Spleen (tissue), 11 donors: ENCODE data around the gene FBN2. TPM values are rescaled to one million over a fixed set of nuclear protein-coding genes. Genes with fewer than 3 reads are reported as not detected.

ENCODE experiments used
- DNase-seq: peaks from one replicate; pipeline ENCODE4 v3.0.0-alpha.2; 2020
- H3K27ac ChIP-seq, 8 donors: fragments of 200-600 bp; sonication (generic) in 7 of 8; 1 replicate in 4 of 8; 2 replicates in 4 of 8; pipeline versions ENCODE4 v1.5.0 to v1.8.0; 2016 to 2021; ENCODE audit warnings: inconsistent platforms in 4 of 8, mild to moderate bottlenecking in 4 of 8, moderate library complexity in 1 of 8
- H3K27me3 ChIP-seq, 7 donors: fragments of 200-600 bp; sonication (generic) in 6 of 7; replicated peaks in 1 of 7; 1 replicate in 4 of 7; 2 replicates in 3 of 7; pipeline versions ENCODE4 v1.5.0 to v1.8.0; 2016 to 2021; ENCODE audit warnings: inconsistent platforms in 3 of 7, mild to moderate bottlenecking in 1 of 7
- H3K36me3 ChIP-seq, 6 donors: fragments of 200-600 bp; sonication (generic) in 5 of 6; 1 replicate in 4 of 6; 2 replicates in 2 of 6; pipeline versions ENCODE4 v1.5.0 to v1.8.0; 2016 to 2021; ENCODE audit warnings: inconsistent platforms in 2 of 6
- H3K4me1 ChIP-seq, 6 donors: fragments of 200-600 bp; sonication (generic) in 5 of 6; 1 replicate in 3 of 6; 2 replicates in 3 of 6; pipeline versions ENCODE4 v1.5.0 to v1.8.0; 2016 to 2021; ENCODE audit warnings: inconsistent platforms in 3 of 6
- H3K4me3 ChIP-seq, 8 donors: fragments of 200-600 bp; sonication (generic) in 7 of 8; 1 replicate in 4 of 8; 2 replicates in 4 of 8; pipeline versions ENCODE4 v1.5.0 to v1.8.0; 2016 to 2021; ENCODE audit warnings: inconsistent platforms in 4 of 8, mild to moderate bottlenecking in 4 of 8, moderate library complexity in 2 of 8
- H3K9me3 ChIP-seq, 8 donors: fragments of 200-600 bp; sonication (generic) in 7 of 8; 1 replicate in 4 of 8; 2 replicates in 4 of 8; pipeline versions ENCODE4 v1.5.0 to v1.8.0; 2016 to 2021; ENCODE audit warnings: inconsistent platforms in 4 of 8
- CTCF ChIP-seq, 11 experiments: fragments of 200-600 bp in 7 of 11; fragments of 450-650 bp in 4 of 11; sonication (generic) in 4 of 11; IDR thresholded peaks in 8 of 11; conservative IDR thresholded peaks in 3 of 11; 1 replicate in 7 of 11; 2 replicates in 4 of 11; pipeline versions ENCODE4 v1.4.0 to v1.8.0; 2016 to 2021; ENCODE audit warnings: antibody characterized with exemption in 11 of 11, inconsistent platforms in 4 of 11, mild to moderate bottlenecking in 1 of 11
- POLR2A ChIP-seq, 3 donors: fragments of 450-650 bp; IDR thresholded peaks; one replicate each; pipeline ENCODE4 v1.5.1; 2017; ENCODE audit warnings: antibody characterized with exemption in 3 of 3, mild to moderate bottlenecking in 1 of 3
- POLR2AphosphoS5 ChIP-seq, 3 donors: sonication (generic); formaldehyde crosslinking; IDR thresholded peaks; one replicate each; pipeline ENCODE4 v1.5.1; 2017; ENCODE audit warnings: antibody characterized with exemption in 3 of 3
- WGBS, 5 donors: extraction: QIAGEN DNeasy Blood & Tissue Kit in 3 of 5; methylation state at CpG; one replicate each; pipeline versions ENCODE4 v1.1.5 to v1.1.7; 2013 to 2018; 5-methylcytosine and 5-hydroxymethylcytosine counted together
- intact Hi-C: fragments of 100-400 bp; cut with DNase I; formaldehyde crosslinking; loops from one replicate; pipeline ENCODE4 v1.15.0; 2023; ENCODE audit warnings: low total_unique reads
- polyA plus RNA-seq, 3 donors: library from polyadenylated mRNA; stranded (reverse); fragments of 200-250 nt; gene quantifications; one replicate each; pipeline ENCODE4 v1.2.1, GENCODE V29; 2013
- total RNA-seq, 7 donors: library from RNA; depleted of rRNA in 3 of 7; stranded (reverse); fragments of >200 nt in 3 of 7; fragmentation: NEBNext Ultra II Directional in 4 of 7; extraction: Animal tissue kit (Norgen Biotek cat#: 25700) in 4 of 7; gene quantifications; one replicate each; pipeline versions ENCODE4 v1.1.0 to v1.2.1, GENCODE V29; 2016 to 2021
- donor health status: healthy with polysubstance abuse.
- donor health status: DM: no; HTN: no; CAD: no; lungs with moderate emphysema.
- donor health status: DM: no; HTN: no; CAD: no.
- donor health status: Bipolar disorder and iron deficiency.
- donor health status: healthy.
- donor health status: DM: no; HTN: no; CAD: no.
- donor health status: DM: yes; HTN: yes; CAD: no.

The FBN2 gene
- total and polyA plus RNA-seq, 10 donors: 0.21 to 7.6 (median 2.6) TPM

DNA sequence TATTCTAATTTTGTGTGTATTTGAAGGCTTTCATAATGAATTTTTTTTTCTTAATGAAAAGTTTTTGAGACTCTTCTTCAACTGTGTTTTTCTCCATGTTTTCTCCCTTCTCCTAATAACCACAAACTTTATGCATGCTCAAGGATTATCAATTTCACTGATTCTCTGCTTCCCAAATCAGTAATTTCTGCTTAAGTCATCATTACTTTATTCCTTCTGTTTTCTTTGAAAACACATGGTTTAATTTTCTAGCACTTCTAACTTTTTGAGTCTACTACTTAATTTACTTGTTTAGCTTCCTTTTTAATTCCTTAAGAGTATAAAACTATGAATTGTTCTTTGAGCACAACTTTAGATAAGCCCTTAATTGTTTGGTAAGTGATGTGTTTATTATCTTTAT lies 11.5 kb upstream of the FBN2 start:
- intact Hi-C loops: no loop called here
- Histone ChIP-seq H3K27ac (no peak overlapping the region), H3K9me3 (peaks cover 3 to 55% (median 29%) of the 10 kb centered on the region in 8 donors), H3K36me3 (no peaks in the 10 kb centered on the region), H3K4me1 (no peaks in the 10 kb centered on the region), H3K27me3 (no peaks in the 10 kb centered on the region), H3K4me3 (no peak overlapping the region)
- no peak for TF ChIP-seq CTCF (IDR thresholded peaks at IDR 0.05 in 8 of 11, conservative IDR thresholded peaks at IDR 0.05 in 3 of 11)
- no peak for TF ChIP-seq POLR2A (IDR thresholded peaks at IDR 0.05)
- no peak for TF ChIP-seq POLR2AphosphoS5 (IDR thresholded peaks at IDR 0.05)
- no peak for DNase-seq

DNA sequence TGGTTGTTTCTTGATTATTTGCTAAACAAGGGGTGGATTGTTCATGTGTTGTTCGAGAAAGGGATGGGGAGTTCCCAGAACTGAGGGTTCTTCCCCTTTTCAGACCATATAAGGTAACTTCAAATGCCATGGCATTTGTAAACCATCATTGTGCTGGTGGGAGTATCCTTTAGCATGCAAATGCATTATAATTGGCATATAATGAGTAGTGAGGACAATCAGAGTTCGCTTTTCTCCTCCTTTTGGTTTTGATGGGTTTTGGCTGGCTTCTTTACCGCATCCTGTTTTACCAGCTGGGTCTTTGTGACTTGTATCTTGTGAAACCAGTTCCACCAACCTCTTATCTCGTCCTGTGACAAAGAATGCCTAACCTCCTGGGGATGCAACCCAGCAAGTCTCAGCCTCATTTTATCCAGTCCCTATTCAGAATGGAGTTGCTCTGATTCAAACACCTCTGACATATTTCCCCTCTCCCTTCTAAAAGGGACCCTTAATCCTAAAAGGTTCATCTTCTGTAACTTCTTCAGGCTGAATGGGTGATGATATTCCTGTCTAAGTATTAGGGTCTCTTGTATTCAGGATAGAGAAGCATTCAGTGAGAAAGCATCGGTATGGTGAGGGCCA lies 8.7 kb upstream of the FBN2 start:
- no peak overlapping the region for H3K4me3 ChIP-seq
- intact Hi-C loops: no loop called here
- no peak overlapping the region for H3K27ac ChIP-seq
- no peaks in the 10 kb centered on the region for H3K36me3 ChIP-seq
- 71 to 78% (median 73%) methylated on average over 5 of the region's 5 CpGs for WGBS, 5 donors
- TF ChIP-seq POLR2AphosphoS5 (IDR thresholded peaks at IDR 0.05) (no peak), CTCF (IDR thresholded peaks at IDR 0.05 in 8 of 11, conservative IDR thresholded peaks at IDR 0.05 in 3 of 11) (no peak), POLR2A (IDR thresholded peaks at IDR 0.05) (no peak)
- no peaks in the 10 kb centered on the region for H3K4me1 ChIP-seq
- peaks cover 0 to 43% (median 11%) of the 10 kb centered on the region in 8 donors for H3K9me3 ChIP-seq
- no peaks in the 10 kb centered on the region for H3K27me3 ChIP-seq
- DNase-seq: no peak

DNA sequence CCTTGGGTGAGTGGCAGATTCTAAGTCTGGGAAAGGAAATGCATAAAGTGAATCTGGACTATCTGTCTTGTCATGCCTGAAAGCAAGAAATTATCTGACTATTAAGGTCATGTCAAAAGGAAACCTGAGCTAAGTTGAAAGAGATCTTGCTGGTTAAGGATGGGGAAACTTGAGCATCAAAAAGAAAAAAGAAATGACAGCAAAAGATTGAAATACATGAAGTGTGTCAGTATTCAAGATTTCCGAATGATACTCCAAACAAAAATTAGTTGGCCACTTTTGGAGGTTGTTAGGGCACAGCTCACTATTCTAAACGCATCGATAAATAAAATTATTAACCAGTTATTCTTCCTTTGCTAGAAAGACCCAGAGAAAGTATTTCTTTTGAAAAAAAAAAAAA lies 3.3 kb upstream of the FBN2 start:
- intact Hi-C loops: no loop called here
- 79 to 95% (median 90%) methylated on average over 3 of the region's 3 CpGs for WGBS, 5 donors

More for the DNA sequence above, 3.3 kb upstream of the FBN2 start:
- no peaks in the 10 kb centered on the region for H3K36me3 ChIP-seq
- peaks cover 0 to 28% (median 20%) of the 10 kb centered on the region in 6 donors for H3K4me1 ChIP-seq
- peaks cover 0 to 34% (median 10%) of the 10 kb centered on the region in 8 donors for H3K9me3 ChIP-seq
- no peak overlapping the region for H3K27ac ChIP-seq
- peaks cover 0 to 37% (median 28%) of the 10 kb centered on the region in 7 donors for H3K27me3 ChIP-seq
- no peak overlapping the region for H3K4me3 ChIP-seq
- DNase-seq: no peak
- no peak for TF ChIP-seq POLR2A (IDR thresholded peaks at IDR 0.05)
- TF ChIP-seq POLR2AphosphoS5 (IDR thresholded peaks at IDR 0.05): no peak
- TF ChIP-seq CTCF (IDR thresholded peaks at IDR 0.05 in 8 of 11, conservative IDR thresholded peaks at IDR 0.05 in 3 of 11): no peak
